GM19452 (cell line): Measurements from ENCODE around the gene PVALB.

Experiments
- ATAC-seq: cut with Tn5 transposase; IDR thresholded peaks from one replicate; pipeline ENCODE4 v1.9.1; 2021; ENCODE audit not compliant: unreplicated experiment

Gene PVALB

GRCh38 chr22:36846949-36847348 lies 30.1 kb upstream of the PVALB start:
- ATAC-seq: no peak

- no peak for ATAC-seq
These were observed 29.4 kb upstream of the PVALB start for GRCh38 chr22:36846271-36846670.

- ATAC-seq: no peak
These were observed 23.3 kb upstream of the PVALB start for GRCh38 chr22:36840106-36840505.

GRCh38 chr22:36839356-36840073 lies 22.7 kb upstream of the PVALB start:
- no peak for ATAC-seq

GRCh38 chr22:36838119-36839030 lies 21.5 kb upstream of the PVALB start:
- ATAC-seq: no peak

- ATAC-seq: no peak
These were observed 19.1 kb upstream of the PVALB start for GRCh38 chr22:36835903-36836302.

- ATAC-seq: no peak
These were observed 16.2 kb upstream of the PVALB start for GRCh38 chr22:36833073-36833472.

GRCh38 chr22:36831717-36832116 lies 14.9 kb upstream of the PVALB start:
- ATAC-seq: no peak

- no peak for ATAC-seq
These were observed 14.4 kb upstream of the PVALB start for GRCh38 chr22:36831206-36831605.

- no peak for ATAC-seq
These were observed 13.8 kb upstream of the PVALB start for GRCh38 chr22:36830601-36831000.

GRCh38 chr22:36829370-36830002 lies 12.7 kb upstream of the PVALB start:
- no peak for ATAC-seq

GRCh38 chr22:36828815-36829214 lies 12.0 kb upstream of the PVALB start:
- no peak for ATAC-seq

GRCh38 chr22:36826262-36826661 lies 9.4 kb upstream of the PVALB start:
- no peak for ATAC-seq

- ATAC-seq: no peak
These were observed 7.8 kb upstream of the PVALB start for GRCh38 chr22:36824655-36825054.

- ATAC-seq: no peak
These were observed 6.5 kb upstream of the PVALB start for GRCh38 chr22:36823186-36823839.

GRCh38 chr22:36822581-36822980 lies 5.7 kb upstream of the PVALB start:
- no peak for ATAC-seq

GRCh38 chr22:36819112-36819511 lies 2.3 kb upstream of the PVALB start:
- no peak for ATAC-seq

- no peak for ATAC-seq
These were observed 1.3 kb upstream of the PVALB start for GRCh38 chr22:36818010-36818642.

- ATAC-seq: no peak
These were observed 652 bp upstream of the PVALB start for GRCh38 chr22:36817525-36817848.

- ATAC-seq: no peak
These were observed 548 bp downstream of the PVALB start for GRCh38 chr22:36816339-36816635.
